ENCODE results near the gene COL23A1. TPM values are rescaled to one million over a fixed set of nuclear protein-coding genes. Genes with fewer than 3 reads are reported as not detected.

The COL23A1 gene
- total and polyA plus RNA-seq, 2 of the 8 experiments (the other 6 are each of a cell fraction or from before 2014, with no cell fraction given), result 3.1 to 4.7 TPM

DNA sequence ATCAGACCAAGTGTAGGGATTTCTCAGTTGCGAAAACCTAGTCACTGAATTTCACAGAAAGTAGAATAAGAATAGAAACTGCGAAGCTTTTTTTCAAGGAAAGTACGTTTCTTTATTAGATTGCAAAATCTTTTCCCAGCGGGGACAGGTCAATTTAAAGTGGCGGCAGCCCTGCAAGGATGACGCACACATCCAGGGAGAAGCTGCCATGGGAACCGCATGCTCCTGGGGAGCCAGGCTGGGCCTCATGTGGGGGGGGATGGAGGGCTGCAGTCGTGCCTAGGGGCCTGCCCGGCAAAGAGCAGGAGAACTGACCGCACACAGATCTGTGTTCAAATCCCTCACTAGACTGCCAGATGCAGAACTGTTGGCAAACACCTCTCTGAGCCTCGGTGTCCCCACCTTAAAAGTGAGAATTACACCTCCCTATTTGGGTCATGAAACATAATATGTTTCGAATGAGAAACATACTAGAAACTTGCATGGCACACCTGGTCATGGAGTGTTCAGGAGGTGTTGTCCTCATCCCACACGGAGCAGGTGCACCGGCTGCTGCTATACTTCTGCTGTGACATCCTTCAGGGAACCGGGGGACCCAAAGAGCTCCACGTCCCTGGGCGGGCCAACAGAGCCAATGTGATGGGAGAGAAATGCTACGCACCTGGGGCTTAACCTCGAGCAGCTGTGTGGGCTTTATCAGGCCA, 229.8 kb downstream of the COL23A1 start (continued):
- TF ChIP-seq ZNF274 (IDR thresholded peaks at IDR 0.05; ENCODE audit: borderline replicate concordance, extremely low read depth, low read length) (no peak), EZH2 (IDR thresholded peaks at IDR 0.05; ENCODE audit: low read depth, low read length, severe bottlenecking) (no peak)

Data from H1 (cell line).